Measurements from ENCODE around the gene ITPR1. TPM values are rescaled to one million over a fixed set of nuclear protein-coding genes. Genes with fewer than 3 reads are reported as not detected.

The ITPR1 gene
- total and polyA plus RNA-seq, 4 donors: 3.7 to 39.4 (median 8.2) TPM

DNA sequence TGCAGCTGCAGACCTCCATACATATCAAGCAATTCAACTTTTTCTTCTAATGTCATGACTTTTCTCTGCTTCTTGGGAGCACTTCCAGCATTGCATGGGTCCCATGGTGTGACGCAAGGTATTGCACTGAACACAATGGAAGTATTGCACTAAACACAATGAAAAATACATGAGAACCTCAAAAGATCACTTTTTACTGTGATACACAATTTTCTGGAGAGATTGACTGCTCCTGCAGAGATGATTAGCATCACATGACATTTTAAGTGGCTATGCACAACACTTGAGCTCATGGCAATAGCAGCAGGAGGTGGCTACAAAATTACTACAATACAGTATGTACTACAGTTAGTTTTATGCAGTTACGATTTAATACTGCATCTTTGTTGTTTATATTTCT is 372.6 kb downstream of the ITPR1 start:
- TF ChIP-seq TAF1 (conservative IDR thresholded peaks at IDR 0.05): no peak
- TF ChIP-seq EGR1 (IDR thresholded peaks at IDR 0.05; ENCODE audit: low read depth in 2 of 2): no peak
- TF ChIP-seq REST (IDR thresholded peaks at IDR 0.05): no peak
- no peak for TF ChIP-seq JUND (IDR thresholded peaks at IDR 0.05)
- TF ChIP-seq NR2F2 (IDR thresholded peaks at IDR 0.05): no peak
- no peak for TF ChIP-seq RAD21 (IDR thresholded peaks at IDR 0.05)
- TF ChIP-seq MAX (IDR thresholded peaks at IDR 0.05): no peak
- no peak for TF ChIP-seq YY1 (IDR thresholded peaks at IDR 0.05)
- TF ChIP-seq RXRA (IDR thresholded peaks at IDR 0.05): no peak
- TF ChIP-seq CTCF (IDR thresholded peaks at IDR 0.05; ENCODE audit: low read depth, low read length, missing input control): no peak
- no peak for TF ChIP-seq HNF4A (conservative IDR thresholded peaks at IDR 0.05)
- no peak for TF ChIP-seq HNF4G (IDR thresholded peaks at IDR 0.05)
- TF ChIP-seq, protein P1, sequence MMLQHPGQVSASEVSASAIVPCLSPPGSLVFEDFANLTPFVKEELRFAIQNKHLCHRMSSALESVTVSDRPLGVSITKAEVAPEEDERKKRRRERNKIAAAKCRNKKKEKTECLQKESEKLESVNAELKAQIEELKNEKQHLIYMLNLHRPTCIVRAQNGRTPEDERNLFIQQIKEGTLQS (IDR thresholded peaks at IDR 0.05): no peak
- no peak for TF ChIP-seq FOXA2 (IDR thresholded peaks at IDR 0.05)
- TF ChIP-seq SP1 (IDR thresholded peaks at IDR 0.05): no peak
- Histone ChIP-seq H3K27me3 (ENCODE audit: control insufficient read depth in 4 of 4, insufficient read depth in 4 of 4, low read length in 3 of 4) (no peaks in the 10 kb centered on the region), H3K9ac (ENCODE audit: low read depth in 1 of 2, low read length in 2 of 2) (no peak overlapping the region), H3K4me3 (ENCODE audit: low read depth in 1 of 3, low read length in 3 of 3) (no peak overlapping the region), H3K27ac (ENCODE audit: low read depth in 1 of 2, low read length in 2 of 2) (no peak overlapping the region), H3K9me3 (ENCODE audit: control insufficient read depth in 4 of 4, low read length in 3 of 4) (peaks cover 0 to 5% (median 2%) of the 10 kb centered on the region in 4 donors), H3K36me3 (ENCODE audit: control insufficient read depth in 4 of 4, insufficient read depth in 3 of 4, low read depth in 1 of 4, low read length in 3 of 4) (no peaks in the 10 kb centered on the region), H3K4me1 (ENCODE audit: control insufficient read depth in 4 of 4, insufficient read depth in 4 of 4, low read length in 3 of 4) (peaks cover 2 to 26% (median 14%) of the 10 kb centered on the region in 4 donors)
- DNase-seq (ENCODE audit: low spot score): no peak
- WGBS: 92% methylated on average over 2 of the region's 2 CpGs

- Histone ChIP-seq H3K4me1 (ENCODE audit: control insufficient read depth in 4 of 4, insufficient read depth in 4 of 4, low read length in 3 of 4) (peaks cover 2 to 26% (median 14%) of the 10 kb centered on the region in 4 donors), H3K27ac (ENCODE audit: low read depth in 1 of 2, low read length in 2 of 2) (peak overlapping the region; percentile 95 to 100), H3K9ac (ENCODE audit: low read depth in 1 of 2, low read length in 2 of 2) (peak overlapping the region; percentile 66 to 84), H3K36me3 (ENCODE audit: control insufficient read depth in 4 of 4, insufficient read depth in 3 of 4, low read depth in 1 of 4, low read length in 3 of 4) (no peaks in the 10 kb centered on the region), H3K4me3 (ENCODE audit: low read depth in 1 of 3, low read length in 3 of 3) (peak overlapping the region in 1 of 3 donors; percentile 38), H3K27me3 (ENCODE audit: control insufficient read depth in 4 of 4, insufficient read depth in 4 of 4, low read length in 3 of 4) (no peaks in the 10 kb centered on the region), H3K9me3 (ENCODE audit: control insufficient read depth in 4 of 4, low read length in 3 of 4) (no peaks in the 10 kb centered on the region)
- TF ChIP-seq RXRA (IDR thresholded peaks at IDR 0.05) (peak; percentile 36 to 55), RAD21 (IDR thresholded peaks at IDR 0.05) (peak; percentile 36 to 59), FOXA2 (IDR thresholded peaks at IDR 0.05) (no peak), GABPA (IDR thresholded peaks at IDR 0.05 in 1 of 2, conservative IDR thresholded peaks at IDR 0.05 in 1 of 2) (no peak), HNF4G (IDR thresholded peaks at IDR 0.05) (peak; percentile 49), NR2F2 (IDR thresholded peaks at IDR 0.05) (peak; percentile 12), EGR1 (IDR thresholded peaks at IDR 0.05; ENCODE audit: low read depth in 2 of 2) (peak in 1 of 2 donors; percentile 13), HNF4A (conservative IDR thresholded peaks at IDR 0.05) (peak; percentile 81 to 82), SP1 (IDR thresholded peaks at IDR 0.05) (peak; percentile 72), TAF1 (conservative IDR thresholded peaks at IDR 0.05) (peak; percentile 61), JUND (IDR thresholded peaks at IDR 0.05) (peak in 1 of 2 donors; percentile 18)
- TF ChIP-seq, protein P2, sequence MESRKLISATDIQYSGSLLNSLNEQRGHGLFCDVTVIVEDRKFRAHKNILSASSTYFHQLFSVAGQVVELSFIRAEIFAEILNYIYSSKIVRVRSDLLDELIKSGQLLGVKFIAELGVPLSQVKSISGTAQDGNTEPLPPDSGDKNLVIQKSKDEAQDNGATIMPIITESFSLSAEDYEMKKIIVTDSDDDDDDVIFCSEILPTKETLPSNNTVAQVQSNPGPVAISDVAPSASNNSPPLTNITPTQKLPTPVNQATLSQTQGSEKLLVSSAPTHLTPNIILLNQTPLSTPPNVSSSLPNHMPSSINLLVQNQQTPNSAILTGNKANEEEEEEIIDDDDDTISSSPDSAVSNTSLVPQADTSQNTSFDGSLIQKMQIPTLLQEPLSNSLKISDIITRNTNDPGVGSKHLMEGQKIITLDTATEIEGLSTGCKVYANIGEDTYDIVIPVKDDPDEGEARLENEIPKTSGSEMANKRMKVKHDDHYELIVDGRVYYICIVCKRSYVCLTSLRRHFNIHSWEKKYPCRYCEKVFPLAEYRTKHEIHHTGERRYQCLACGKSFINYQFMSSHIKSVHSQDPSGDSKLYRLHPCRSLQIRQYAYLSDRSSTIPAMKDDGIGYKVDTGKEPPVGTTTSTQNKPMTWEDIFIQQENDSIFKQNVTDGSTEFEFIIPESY (IDR thresholded peaks at IDR 0.05): peak; percentile 27
- TF ChIP-seq, protein P1 (IDR thresholded peaks at IDR 0.05): no peak
- 11% methylated on average over 6 of the region's 6 CpGs for WGBS
- no peak for DNase-seq (ENCODE audit: low spot score)
These were observed 373.7 kb downstream of the ITPR1 start for GRCh38 chr3:4866866-4867265.
